Esophagus squamous epithelium (tissue), 5 donors: Measurements from ENCODE around the gene ST7. TPM values are rescaled to one million over a fixed set of nuclear protein-coding genes. Genes with fewer than 3 reads are reported as not detected.

ENCODE experiments used
- DNase-seq: peaks from one replicate; lab custom pipeline; 2025; lab: John Stamatoyannopoulos, UW
- H3K27ac ChIP-seq, 4 donors: fragments of 200-600 bp; sonication (generic); one replicate each; pipeline ENCODE4 v1.5.1; 2016 to 2019; ENCODE audit warnings: mild to moderate bottlenecking in 1 of 4
- H3K27me3 ChIP-seq, 4 donors: fragments of 200-600 bp; sonication (generic); 1 replicate in 3 of 4; 2 replicates in 1 of 4; pipeline versions ENCODE4 v1.5.1 to v1.6.0; 2017 to 2021; ENCODE audit warnings: antibody characterized with exemption in 1 of 4
- H3K36me3 ChIP-seq, 3 donors: fragments of 200-600 bp; sonication (generic); one replicate each; pipeline ENCODE4 v1.5.1; 2016 to 2019
- H3K4me1 ChIP-seq, 3 donors: fragments of 200-600 bp; sonication (generic); one replicate each; pipeline ENCODE4 v1.5.1; 2017 to 2019
- H3K4me3 ChIP-seq, 4 donors: fragments of 200-600 bp; sonication (generic); 1 replicate in 3 of 4; 2 replicates in 1 of 4; pipeline ENCODE4 v1.5.1; 2016 to 2019; ENCODE audit warnings: mild to moderate bottlenecking in 2 of 4, moderate library complexity in 1 of 4
- H3K9me3 ChIP-seq, 3 donors: fragments of 200-600 bp; sonication (generic); one replicate each; pipeline ENCODE4 v1.5.1; 2016 to 2019
- CTCF ChIP-seq, 6 experiments: fragments of 450-650 bp in 4 of 6; fragments of 200-600 bp in 2 of 6; sonication (generic) in 2 of 6; IDR thresholded peaks; one replicate each; pipeline ENCODE4 v1.5.1; 2016 to 2019; ENCODE audit warnings: antibody characterized with exemption in 6 of 6, mild to moderate bottlenecking in 4 of 6, moderate library complexity in 4 of 6
- POLR2A ChIP-seq, 4 donors: fragments of 450-650 bp; IDR thresholded peaks; one replicate each; pipeline ENCODE4 v1.6.1; 2017; ENCODE audit warnings: antibody characterized with exemption in 4 of 4, mild to moderate bottlenecking in 4 of 4, moderate library complexity in 3 of 4
- WGBS, 2 donors: methylation state at CpG; one replicate each; pipeline ENCODE4 v1.1.5; 2018; 5-methylcytosine and 5-hydroxymethylcytosine counted together
- intact Hi-C: fragments of 100-400 bp; cut with DNase I; formaldehyde crosslinking; loops from one replicate; pipeline ENCODE4 v1.15.0; 2022
- total RNA-seq, 4 donors: library from RNA; depleted of rRNA; stranded (reverse); fragments of >200 nt; gene quantifications; one replicate each; pipeline ENCODE4 v1.1.0, GENCODE V29; 2016
- donor health status: DM: yes; HTN: yes; CAD: no.

ST7 gene
- total RNA-seq, 4 donors from 2014 or later, result 12.9 to 18.0 (median 15.3) TPM

GRCh38 chr7:116985575-116985974 is 32.3 kb downstream of the ST7 start:
- 92 to 98% methylated on average over 5 of the region's 5 CpGs for WGBS, 2 donors
- Histone ChIP-seq H3K9me3 (no peaks in the 10 kb centered on the region), H3K4me3 (no peak overlapping the region), H3K36me3 (no peaks in the 10 kb centered on the region), H3K27me3 (no peaks in the 10 kb centered on the region), H3K27ac (no peak overlapping the region), H3K4me1 (no peaks in the 10 kb centered on the region)
- intact Hi-C loops, result loop anchor here (5.0 kb wide), 1 partner anchor 132 kb away; no protein-coding TSS in a partner anchor
- no peak for DNase-seq
- TF ChIP-seq POLR2A (IDR thresholded peaks at IDR 0.05) (no peak), CTCF (IDR thresholded peaks at IDR 0.05) (no peak)

- Histone ChIP-seq H3K9me3 (no peaks in the 10 kb centered on the region), H3K4me1 (no peaks in the 10 kb centered on the region), H3K36me3 (no peaks in the 10 kb centered on the region), H3K27me3 (no peaks in the 10 kb centered on the region), H3K4me3 (no peak overlapping the region), H3K27ac (no peak overlapping the region)
- TF ChIP-seq POLR2A (IDR thresholded peaks at IDR 0.05), result no peak
- WGBS, 2 donors, result 69 to 79% methylated on average over 4 of the region's 4 CpGs
- no peak for DNase-seq
- intact Hi-C loops, result loop anchor here (5.0 kb wide), 1 partner anchor 130 kb away; no protein-coding TSS in a partner anchor
These were observed 33.6 kb downstream of the ST7 start for GRCh38 chr7:116986611-116987565.

GRCh38 chr7:116988363-116988989 is 35.2 kb downstream of the ST7 start:
- TF ChIP-seq POLR2A (IDR thresholded peaks at IDR 0.05) (no peak), CTCF (IDR thresholded peaks at IDR 0.05) (peak in 2 of 6 experiments; percentile 19 to 30)
- WGBS, 2 donors, result 47 to 56% methylated on average over 4 of the region's 4 CpGs
- no peaks in the 10 kb centered on the region for H3K27me3 ChIP-seq
- no peak overlapping the region for H3K4me3 ChIP-seq
- H3K27ac ChIP-seq, result no peak overlapping the region
- no peaks in the 10 kb centered on the region for H3K36me3 ChIP-seq
- H3K4me1 ChIP-seq, result no peaks in the 10 kb centered on the region
- no peak for DNase-seq
- H3K9me3 ChIP-seq, result no peaks in the 10 kb centered on the region
- intact Hi-C loops, result loop anchor here (5.0 kb wide), 1 partner anchor 129 kb away; no protein-coding TSS in a partner anchor

GRCh38 chr7:116990056-116990455 is 36.8 kb downstream of the ST7 start:
- no peaks in the 10 kb centered on the region for H3K36me3 ChIP-seq
- no peaks in the 10 kb centered on the region for H3K27me3 ChIP-seq
- no peaks in the 10 kb centered on the region for H3K9me3 ChIP-seq
- no peak for TF ChIP-seq CTCF (IDR thresholded peaks at IDR 0.05)
- no peak for TF ChIP-seq POLR2A (IDR thresholded peaks at IDR 0.05)
- no peak overlapping the region for H3K4me3 ChIP-seq
- WGBS, 2 donors, result 47 to 69% methylated on average over 5 of the region's 5 CpGs
- no peaks in the 10 kb centered on the region for H3K4me1 ChIP-seq
- intact Hi-C loops, result no loop called here
- no peak overlapping the region for H3K27ac ChIP-seq
- DNase-seq, result no peak

- no peaks in the 10 kb centered on the region for H3K36me3 ChIP-seq
- WGBS, 2 donors, result 94 to 96% methylated on average over 3 of the region's 3 CpGs
- no peak for DNase-seq
- no peak overlapping the region for H3K27ac ChIP-seq
- H3K4me1 ChIP-seq, result no peaks in the 10 kb centered on the region
- TF ChIP-seq CTCF (IDR thresholded peaks at IDR 0.05), result no peak
- TF ChIP-seq POLR2A (IDR thresholded peaks at IDR 0.05), result no peak
- intact Hi-C loops, result no loop called here
- H3K27me3 ChIP-seq, result no peaks in the 10 kb centered on the region
- H3K4me3 ChIP-seq, result no peak overlapping the region
- no peaks in the 10 kb centered on the region for H3K9me3 ChIP-seq
These were observed 37.9 kb downstream of the ST7 start for GRCh38 chr7:116991233-116991632.
